NCI-H345 treated with DMSO at 0.1 percent for 48 hours (cell line): ENCODE measurements around the gene LAMA1.
"Not testable (repeated sequence)": the region's sequence is repeated elsewhere in the genome, so short reads cannot be mapped to it uniquely, and the experiment has no call there.

ENCODE experiments used
- DNase-seq: peaks from one replicate; lab custom pipeline; 2025; ENCODE audit not compliant: unreplicated experiment; lab: John Stamatoyannopoulos, UW

LAMA1 gene

GRCh38 chr18:7117390-7118355, at the start of gene LAMA1:
TSS of gene LAMA1 (minus strand) at chr18:7117797. CDS start at chr18:7117720, 77 bp downstream.
- no peak for DNase-seq

GRCh38 chr18:7165846-7166393, 48.3 kb upstream of the LAMA1 start:
- no peak for DNase-seq

GRCh38 chr18:7164323-7165004, 46.9 kb upstream of the LAMA1 start:
- DNase-seq: no peak

GRCh38 chr18:7158216-7158615, 40.6 kb upstream of the LAMA1 start:
- no peak for DNase-seq

- no peak for DNase-seq
These were observed 40.2 kb upstream of the LAMA1 start for GRCh38 chr18:7157760-7158159.

- no peak for DNase-seq
These were observed 38.3 kb upstream of the LAMA1 start for GRCh38 chr18:7155887-7156286.

GRCh38 chr18:7155092-7155491, 37.5 kb upstream of the LAMA1 start:
- no peak for DNase-seq

- DNase-seq: no peak
These were observed 34.8 kb upstream of the LAMA1 start for GRCh38 chr18:7152440-7152839.

GRCh38 chr18:7147399-7147798, 29.8 kb upstream of the LAMA1 start:
- no peak for DNase-seq

- no peak for DNase-seq
These were observed 28.5 kb upstream of the LAMA1 start for GRCh38 chr18:7146067-7146466.

GRCh38 chr18:7144921-7145320, 27.3 kb upstream of the LAMA1 start:
- DNase-seq: not testable (repeated sequence)

GRCh38 chr18:7141287-7141686, 23.7 kb upstream of the LAMA1 start:
- DNase-seq: no peak

GRCh38 chr18:7139409-7139808, 21.8 kb upstream of the LAMA1 start:
- no peak for DNase-seq

GRCh38 chr18:7133181-7133580, 15.6 kb upstream of the LAMA1 start:
- DNase-seq: no peak

- no peak for DNase-seq
These were observed 15.0 kb upstream of the LAMA1 start for GRCh38 chr18:7132356-7133150.

GRCh38 chr18:7122376-7122775, 4.8 kb upstream of the LAMA1 start:
- DNase-seq: no peak

GRCh38 chr18:7116792-7117389, 706 bp downstream of the LAMA1 start:
- no peak for DNase-seq

- DNase-seq: peak; percentile 13
These were observed 1.4 kb downstream of the LAMA1 start for GRCh38 chr18:7116001-7116730.

- no peak for DNase-seq
These were observed 4.7 kb downstream of the LAMA1 start for GRCh38 chr18:7112936-7113335.

- no peak for DNase-seq
These were observed 6.5 kb downstream of the LAMA1 start for GRCh38 chr18:7111134-7111533.
